BLaER1 treated with 17β-estradiol and CSF1 and Interleukin-3, amounts not matched to agents 10 nM and 100 nM (cell line): ENCODE results near the gene PPP1R14B.

Experiments used
- H3K27ac ChIP-seq, 11 experiments: shearing (Covaris generic); formaldehyde crosslinking; 2 replicates each; pipeline ENCODE4 v1.8.1; 2022
- H3K27me3 ChIP-seq, 11 experiments: shearing (Covaris generic); formaldehyde crosslinking; 2 replicates each; pipeline ENCODE4 v1.8.1; 2022
- H3K36me3 ChIP-seq, 11 experiments: shearing (Covaris generic); formaldehyde crosslinking; 2 replicates each; pipeline ENCODE4 v1.8.1; 2022
- H3K4me1 ChIP-seq, 10 experiments: shearing (Covaris generic); formaldehyde crosslinking; 2 replicates each; pipeline ENCODE4 v1.8.1; 2022
- H3K4me2 ChIP-seq, 11 experiments: shearing (Covaris generic); formaldehyde crosslinking; 2 replicates each; pipeline ENCODE4 v1.8.1; 2022
- H3K4me3 ChIP-seq, 10 experiments: shearing (Covaris generic); formaldehyde crosslinking; 2 replicates each; pipeline ENCODE4 v1.8.1; 2022
- H3K9ac ChIP-seq, 11 experiments: shearing (Covaris generic); formaldehyde crosslinking; 2 replicates each; pipeline ENCODE4 v1.8.1; 2022
- H3K9me3 ChIP-seq, 11 experiments: shearing (Covaris generic); formaldehyde crosslinking; replicated peaks in 1 of 11; 2 replicates each; pipeline ENCODE4 v1.8.1; 2022
- H4K20me1 ChIP-seq, 11 experiments: shearing (Covaris generic); formaldehyde crosslinking; 2 replicates each; pipeline ENCODE4 v1.8.1; 2022
- Cebpa-rat ChIP-seq, 11 experiments: shearing (Covaris generic); IDR thresholded peaks; 2 replicates each; pipeline ENCODE4 v1.8.1; 2022

PPP1R14B gene

DNA sequence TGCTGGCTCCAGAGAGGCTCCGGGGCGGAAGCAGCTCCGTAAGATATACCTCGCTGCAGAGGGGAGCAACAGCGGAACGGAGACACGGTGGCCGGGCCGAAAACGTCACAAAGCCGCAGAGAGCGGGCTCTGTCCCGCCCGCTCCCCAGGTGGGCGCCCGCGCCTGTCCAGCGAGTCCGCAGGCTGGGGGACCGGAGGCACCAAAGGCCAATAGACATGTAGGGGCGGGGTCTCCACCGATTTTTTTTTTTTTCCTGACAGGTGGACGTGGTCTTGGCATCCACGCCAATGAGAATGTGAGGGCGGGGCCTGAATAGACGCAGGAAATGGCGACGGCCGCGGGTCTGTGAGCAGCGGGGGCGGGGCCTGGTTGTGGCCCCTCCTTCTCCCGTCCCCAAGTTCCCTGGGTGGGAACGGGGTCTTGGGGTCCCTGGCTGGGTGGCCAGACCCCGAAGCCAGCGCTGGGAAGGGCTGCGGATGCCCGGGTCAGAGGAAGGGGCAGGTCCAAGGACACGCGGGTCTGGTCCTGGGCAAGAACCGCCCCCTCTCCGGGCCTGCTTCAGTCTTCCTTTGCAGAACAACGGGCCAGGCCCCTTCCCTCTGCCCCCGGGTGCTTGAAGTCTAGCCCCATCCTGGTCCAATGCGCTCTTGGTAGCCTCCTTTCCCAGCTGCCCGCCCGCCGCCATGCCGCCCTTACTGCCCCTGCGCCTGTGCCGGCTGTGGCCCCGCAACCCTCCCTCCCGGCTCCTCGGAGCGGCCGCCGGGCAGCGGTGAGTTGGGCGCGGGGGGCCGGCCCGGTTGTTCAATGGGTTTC, 16.4 kb downstream of the PPP1R14B start, which contains the start of gene DNAJC4:
Gene DNAJC4, plus strand, starts transcription at position 378 of the 814 bp plus-strand sequence. Its CDS starts 307 bp downstream, at position 685.
- no peaks in the 10 kb centered on the region for H3K9me3 ChIP-seq
- peak within 1 kb of the TSS; percentile 34 to 89 (median 84); a peak in 21 of 22 replicates for H3K27ac ChIP-seq
- no peaks in the 10 kb centered on the region for H3K27me3 ChIP-seq
- peaks cover 0 to 6% (median 0%) of the 10 kb centered on the region in 11 experiments; a peak in 3 of 22 replicates for H3K36me3 ChIP-seq
- peaks cover 69 to 87% (median 81%) of the 10 kb centered on the region in 10 experiments for H3K4me1 ChIP-seq
- H4K20me1 ChIP-seq: peaks cover 0 to 34% (median 3%) of the 10 kb centered on the region in 11 experiments; a peak in 12 of 22 replicates
- peak within 1 kb of the TSS; percentile 65 to 79 (median 70) for H3K4me3 ChIP-seq
- TF ChIP-seq Cebpa-rat (IDR thresholded peaks at IDR 0.05): no peak
- H3K4me2 ChIP-seq: peak within 1 kb of the TSS; percentile 94 to 100 (median 99)
- H3K9ac ChIP-seq: peak within 1 kb of the TSS; percentile 76 to 89 (median 82)

DNA sequence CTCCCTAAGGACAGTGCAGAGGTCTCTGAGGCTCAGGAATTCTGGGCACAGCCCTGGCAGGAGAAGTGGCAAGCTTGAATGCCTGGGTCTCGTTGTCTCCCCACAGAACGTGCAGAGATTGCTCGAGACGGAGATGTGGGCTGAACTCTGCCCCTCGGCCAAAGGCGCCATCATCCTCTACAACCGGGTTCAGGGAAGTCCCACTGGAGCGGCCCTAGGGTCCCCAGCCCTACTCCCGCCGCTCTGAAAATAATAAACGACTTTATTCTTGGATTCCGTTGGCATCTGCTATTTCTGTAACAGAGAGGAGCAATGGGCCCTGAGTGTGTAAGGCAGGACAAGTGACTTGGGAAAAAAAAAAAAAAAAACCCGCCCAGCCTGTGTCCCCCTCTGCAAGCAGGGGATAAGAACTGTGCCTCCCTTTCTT, 17.0 kb downstream of the PPP1R14B start:
- Histone ChIP-seq H3K9ac (peak overlapping the region; percentile 76 to 89 (median 82)), H3K4me2 (peak overlapping the region; percentile 94 to 100 (median 99)), H3K9me3 (no peaks in the 10 kb centered on the region), H3K36me3 (peaks cover 0 to 12% (median 2%) of the 10 kb centered on the region in 11 experiments; a peak in 9 of 22 replicates), H3K27ac (peak overlapping the region in 10 of 11 experiments; percentile 60 to 89 (median 84); a peak in 20 of 22 replicates), H4K20me1 (peaks cover 5 to 36% (median 7%) of the 10 kb centered on the region in 11 experiments; a peak in 19 of 22 replicates), H3K4me3 (peak overlapping the region; percentile 65 to 79 (median 70)), H3K4me1 (peaks cover 70 to 88% (median 82%) of the 10 kb centered on the region in 10 experiments), H3K27me3 (no peaks in the 10 kb centered on the region)
- TF ChIP-seq Cebpa-rat (IDR thresholded peaks at IDR 0.05): no peak

DNA sequence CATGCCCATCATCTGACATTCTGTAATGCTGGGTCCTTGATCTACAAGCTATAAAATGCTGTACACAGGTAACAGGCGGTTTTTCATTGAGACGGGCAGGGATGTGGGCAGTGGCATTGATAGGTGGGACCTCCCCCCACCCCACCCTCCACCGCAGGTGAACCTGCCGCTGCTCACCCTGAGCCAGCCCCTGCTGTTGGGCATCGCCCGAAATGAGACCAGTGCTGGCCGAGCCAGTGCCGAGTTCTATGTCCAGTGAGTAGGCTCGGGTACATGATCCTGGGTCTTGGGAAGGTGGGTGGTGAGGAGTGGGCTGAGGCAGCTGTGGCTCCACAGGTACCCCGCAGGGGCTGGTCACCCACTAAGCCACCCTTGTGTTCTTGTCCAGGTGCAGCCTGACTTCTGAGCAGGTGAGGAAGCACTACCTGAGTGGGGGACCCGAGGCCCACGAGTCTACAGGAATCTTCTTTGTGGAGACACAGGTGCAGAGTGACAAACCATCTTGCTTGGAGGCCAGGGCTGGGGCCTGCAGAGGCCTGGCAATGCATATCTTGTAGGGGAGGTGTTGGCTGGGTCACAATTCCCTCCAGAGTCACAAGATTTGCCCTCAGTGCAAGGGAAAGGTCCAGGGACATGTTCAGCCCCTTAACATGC, 17.5 kb downstream of the PPP1R14B start:
- Histone ChIP-seq H4K20me1 (peaks cover 8 to 42% (median 13%) of the 10 kb centered on the region in 11 experiments; a peak in 19 of 22 replicates), H3K9me3 (no peaks in the 10 kb centered on the region), H3K27ac (peak overlapping the region in 9 of 11 experiments; percentile 80 to 89 (median 84); a peak in 18 of 22 replicates), H3K9ac (peak overlapping the region; percentile 76 to 89 (median 82)), H3K4me1 (peaks cover 76 to 94% (median 87%) of the 10 kb centered on the region in 10 experiments), H3K4me2 (peak overlapping the region; percentile 94 to 100 (median 99)), H3K4me3 (peak overlapping the region; percentile 65 to 79 (median 70); a peak in 19 of 20 replicates), H3K36me3 (peaks cover 3 to 17% (median 7%) of the 10 kb centered on the region in 11 experiments; a peak in 19 of 22 replicates), H3K27me3 (no peaks in the 10 kb centered on the region)
- no peak for TF ChIP-seq Cebpa-rat (IDR thresholded peaks at IDR 0.05)

DNA sequence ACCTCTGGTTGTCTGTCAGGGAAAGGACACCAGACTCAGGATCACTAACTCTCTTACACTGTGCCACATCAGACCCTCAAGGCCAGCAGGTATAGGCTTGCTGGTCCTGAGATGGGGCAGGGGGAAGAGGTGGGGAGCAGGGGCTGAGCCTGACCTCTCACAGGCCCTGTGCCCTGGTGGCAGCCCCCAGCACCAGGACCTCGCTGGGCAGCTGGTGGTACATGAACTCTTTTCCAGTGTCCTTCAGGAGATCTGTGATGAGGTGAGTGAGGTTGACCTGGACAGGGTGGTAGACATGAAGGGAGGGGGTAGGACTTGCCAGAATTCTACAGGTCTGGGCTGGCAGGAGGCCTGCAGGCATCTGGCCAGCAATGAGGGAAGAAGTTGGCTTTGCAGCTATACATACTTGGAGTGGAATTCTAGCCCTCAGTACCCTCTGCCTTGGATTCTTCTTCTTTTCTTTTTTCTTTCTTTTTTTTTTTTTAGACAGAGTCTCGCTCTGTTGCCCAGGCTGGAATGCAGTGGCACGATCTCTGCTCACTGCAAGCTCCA, 19.3 kb downstream of the PPP1R14B start:
- Histone ChIP-seq H3K4me2 (peak overlapping the region; percentile 94 to 100 (median 98)), H3K36me3 (peaks cover 20 to 35% (median 24%) of the 10 kb centered on the region in 11 experiments), H3K9ac (peak overlapping the region; percentile 75 to 91 (median 83)), H3K9me3 (no peaks in the 10 kb centered on the region), H3K27ac (peak overlapping the region in 10 of 11 experiments; percentile 65 to 95 (median 88); a peak in 20 of 22 replicates), H3K4me3 (peak overlapping the region; percentile 62 to 79 (median 72)), H3K27me3 (no peaks in the 10 kb centered on the region), H3K4me1 (peaks cover 77 to 93% (median 87%) of the 10 kb centered on the region in 10 experiments), H4K20me1 (peaks cover 8 to 48% (median 30%) of the 10 kb centered on the region in 11 experiments; a peak in 20 of 22 replicates)
- TF ChIP-seq Cebpa-rat (IDR thresholded peaks at IDR 0.05): no peak

DNA sequence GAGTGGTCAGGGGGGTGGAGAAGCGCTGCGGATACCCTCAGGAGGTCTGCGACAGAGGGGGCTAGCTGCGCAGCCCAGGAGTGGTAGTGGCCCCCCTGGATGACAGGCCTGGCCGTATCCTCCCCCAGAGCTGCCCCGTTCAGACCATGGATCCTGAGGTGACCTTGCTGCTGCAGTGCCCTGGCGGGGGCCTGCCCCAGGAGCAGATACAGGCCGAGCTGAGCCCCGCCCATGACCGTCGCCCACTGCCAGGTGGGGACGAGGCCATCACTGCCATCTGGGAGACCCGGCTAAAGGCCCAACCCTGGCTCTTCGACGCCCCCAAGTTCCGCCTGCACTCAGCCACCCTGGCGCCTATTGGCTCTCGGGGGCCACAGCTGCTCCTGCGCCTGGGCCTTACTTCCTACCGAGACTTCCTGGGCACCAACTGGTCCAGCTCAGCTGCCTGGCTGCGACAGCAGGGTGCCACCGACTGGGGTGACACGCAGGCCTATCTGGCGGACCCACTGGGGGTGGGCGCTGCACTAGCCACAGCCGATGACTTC, 20.2 kb downstream of the PPP1R14B start:
- peaks cover 8 to 53% (median 35%) of the 10 kb centered on the region in 11 experiments; a peak in 20 of 22 replicates for H4K20me1 ChIP-seq
- peak overlapping the region; percentile 59 to 95 (median 87) for H3K27ac ChIP-seq
- no peaks in the 10 kb centered on the region for H3K9me3 ChIP-seq
- peaks cover 29 to 44% (median 33%) of the 10 kb centered on the region in 11 experiments for H3K36me3 ChIP-seq
- H3K4me3 ChIP-seq: peak overlapping the region; percentile 62 to 79 (median 72)
- H3K4me2 ChIP-seq: peak overlapping the region; percentile 94 to 100 (median 98)
- H3K4me1 ChIP-seq: peaks cover 76 to 87% (median 80%) of the 10 kb centered on the region in 10 experiments
- TF ChIP-seq Cebpa-rat (IDR thresholded peaks at IDR 0.05): no peak
- peak overlapping the region; percentile 75 to 91 (median 83) for H3K9ac ChIP-seq
- H3K27me3 ChIP-seq: no peaks in the 10 kb centered on the region

DNA sequence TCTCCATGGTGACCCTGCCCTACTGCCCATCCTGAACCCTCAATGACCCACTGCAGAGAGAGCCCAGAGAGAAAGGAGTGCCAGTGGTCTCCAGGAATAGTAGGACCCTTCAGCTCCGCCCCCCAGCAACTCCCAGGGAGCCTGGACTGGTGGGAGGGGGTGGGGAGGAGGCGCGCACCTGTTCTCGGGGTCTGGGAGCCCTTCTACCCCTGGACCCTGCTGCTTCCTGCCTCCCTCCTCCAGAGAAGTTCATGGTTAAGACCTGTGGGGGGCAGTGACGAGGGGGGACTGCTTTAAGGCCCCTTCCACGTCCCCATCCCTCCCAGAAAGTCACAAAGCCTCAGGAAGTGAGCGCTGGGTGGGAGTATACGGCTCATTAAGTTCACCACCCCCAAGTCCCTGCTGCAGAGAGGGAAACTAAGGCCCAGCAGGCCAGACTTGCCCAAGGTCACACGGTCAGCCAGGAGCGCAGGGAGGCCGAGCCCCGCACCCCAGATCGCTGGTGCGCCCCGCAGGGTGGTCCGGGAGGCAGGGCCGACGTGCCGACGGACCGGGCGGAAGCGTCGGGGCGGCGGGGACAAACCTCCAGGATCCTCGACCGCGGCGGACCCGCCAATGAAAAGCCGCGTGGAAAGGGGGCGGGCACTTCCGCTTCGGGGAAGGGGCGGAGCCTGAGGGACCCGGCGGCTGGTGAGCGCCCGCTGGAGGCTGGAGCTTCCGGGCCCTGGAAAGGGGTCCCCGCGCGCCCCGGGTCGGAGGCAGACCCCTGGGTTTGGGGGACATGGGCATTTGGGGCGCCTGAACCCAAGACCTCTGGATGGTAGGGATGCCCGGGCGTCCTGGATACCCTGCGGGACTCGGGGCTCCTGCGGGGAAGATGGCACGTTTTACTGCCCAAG, 20.9 kb downstream of the PPP1R14B start, which contains the start of the genes NUDT22 and TRPT1:
Gene NUDT22, plus strand, starts transcription at position 667 of the 899 bp plus-strand sequence. CDS start 379 bp downstream, outside the sequence.
Gene TRPT1, minus strand, starts transcription at position 579 of the 899 bp plus-strand sequence. Its CDS starts 326 bp downstream, at position 253.
- Histone ChIP-seq H3K9me3 (no peaks in the 10 kb centered on the region), H3K4me2 (peak within 1 kb of the TSS; percentile 94 to 100 (median 98)), H3K27ac (peak within 1 kb of the TSS; percentile 59 to 95 (median 87)), H4K20me1 (peaks cover 8 to 61% (median 38%) of the 10 kb centered on the region in 11 experiments; a peak in 20 of 22 replicates), H3K27me3 (no peaks in the 10 kb centered on the region), H3K4me1 (peaks cover 69 to 87% (median 75%) of the 10 kb centered on the region in 10 experiments), H3K9ac (peak within 1 kb of the TSS; percentile 75 to 91 (median 83)), H3K4me3 (peak within 1 kb of the TSS; percentile 62 to 79 (median 72)), H3K36me3 (peaks cover 36 to 51% (median 40%) of the 10 kb centered on the region in 11 experiments)
- TF ChIP-seq Cebpa-rat (IDR thresholded peaks at IDR 0.05): no peak
